Ectodermal cell (in vitro differentiated cells): ENCODE data around the gene ORM1.

Source experiments
- H3K27ac ChIP-seq: 2 replicates; pipeline ENCODE4 v1.7.0; 2013; ENCODE audit warnings: mild to moderate bottlenecking, low read depth, low read length; ENCODE audit not compliant: insufficient read depth, poor library complexity, severe bottlenecking
- H3K27me3 ChIP-seq: 2 replicates; pipeline ENCODE4 v1.7.0; 2013; ENCODE audit warnings: mild to moderate bottlenecking, low read length; ENCODE audit not compliant: insufficient read depth, control insufficient read depth, poor library complexity, severe bottlenecking
- H3K36me3 ChIP-seq: one replicate; pipeline ENCODE4 v1.7.0; 2013; ENCODE audit warnings: low read length; ENCODE audit not compliant: control insufficient read depth, insufficient read depth
- H3K4me1 ChIP-seq: one replicate; pipeline ENCODE4 v1.7.0; 2013; ENCODE audit warnings: low read length; ENCODE audit not compliant: control insufficient read depth, insufficient read depth
- H3K4me3 ChIP-seq: 2 replicates; pipeline ENCODE4 v1.7.0; 2013; ENCODE audit warnings: low read depth, low read length, control low read depth; ENCODE audit not compliant: insufficient read depth
- H3K9me3 ChIP-seq: 2 replicates; pipeline ENCODE4 v1.7.0; 2013; ENCODE audit warnings: mild to moderate bottlenecking, low read length, moderate library complexity; ENCODE audit not compliant: control insufficient read depth
- WGBS, 2 experiments: methylation state at CpG; one replicate each; pipeline ENCODE4 v1.1.7; 2013; ENCODE audit warnings: missing lambda C conversion rate in 2 of 2; 5-methylcytosine and 5-hydroxymethylcytosine counted together

The ORM1 gene

GRCh38 chr9:114365194-114365593, 42.3 kb downstream of the ORM1 start:
- Histone ChIP-seq H3K9me3 (no peaks in the 10 kb centered on the region), H3K36me3 (peaks cover 3% of the 10 kb centered on the region), H3K4me3 (no peak overlapping the region), H3K27me3 (no peaks in the 10 kb centered on the region), H3K4me1 (peaks cover 7% of the 10 kb centered on the region), H3K27ac (no peak overlapping the region)
- WGBS, 2 experiments: 86 to 94% methylated on average over 1 of the region's 2 CpGs

- peaks cover 3% of the 10 kb centered on the region for H3K36me3 ChIP-seq
These were observed 43.6 kb downstream of the ORM1 start for GRCh38 chr9:114366334-114367128.

DNA sequence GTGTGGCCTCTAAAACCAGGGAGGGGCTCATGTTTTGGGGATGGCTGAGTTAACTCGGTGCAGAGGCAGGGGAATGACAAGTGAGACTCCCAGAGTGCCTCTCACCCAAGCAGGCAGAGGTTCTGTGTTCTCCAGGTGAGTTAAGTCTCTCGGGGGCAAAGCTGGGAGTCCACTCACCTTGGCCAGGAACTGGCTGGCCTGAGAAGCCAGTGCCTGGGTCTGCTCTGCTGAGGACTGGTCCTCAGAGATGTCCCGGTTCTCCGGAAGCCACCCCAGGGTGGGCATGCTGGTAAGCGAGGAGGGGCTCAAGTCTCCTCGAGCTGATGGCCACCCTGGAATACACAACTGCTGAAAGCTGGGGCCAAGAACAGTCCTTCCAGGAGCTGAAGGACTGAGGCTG, 44.5 kb downstream of the ORM1 start:
- whole genome bisulfite sequencing, 2 experiments: 94 to 97% methylated on average over 6 of the region's 6 CpGs
- no peaks in the 10 kb centered on the region for H3K27me3 ChIP-seq
- H3K27ac ChIP-seq: no peak overlapping the region
- H3K36me3 ChIP-seq: peaks cover 3% of the 10 kb centered on the region
- H3K4me3 ChIP-seq: no peak overlapping the region
- peaks cover 18% of the 10 kb centered on the region for H3K4me1 ChIP-seq
- no peaks in the 10 kb centered on the region for H3K9me3 ChIP-seq

More at GRCh38 chr9:114366334-114367128, 43.6 kb downstream of the ORM1 start:
- Histone ChIP-seq H3K4me3 (no peak overlapping the region), H3K27ac (no peak overlapping the region), H3K4me1 (peaks cover 18% of the 10 kb centered on the region), H3K9me3 (no peaks in the 10 kb centered on the region), H3K27me3 (no peaks in the 10 kb centered on the region)
- 92% methylated on average over 10 of the region's 10 CpGs for WGBS, 2 experiments

DNA sequence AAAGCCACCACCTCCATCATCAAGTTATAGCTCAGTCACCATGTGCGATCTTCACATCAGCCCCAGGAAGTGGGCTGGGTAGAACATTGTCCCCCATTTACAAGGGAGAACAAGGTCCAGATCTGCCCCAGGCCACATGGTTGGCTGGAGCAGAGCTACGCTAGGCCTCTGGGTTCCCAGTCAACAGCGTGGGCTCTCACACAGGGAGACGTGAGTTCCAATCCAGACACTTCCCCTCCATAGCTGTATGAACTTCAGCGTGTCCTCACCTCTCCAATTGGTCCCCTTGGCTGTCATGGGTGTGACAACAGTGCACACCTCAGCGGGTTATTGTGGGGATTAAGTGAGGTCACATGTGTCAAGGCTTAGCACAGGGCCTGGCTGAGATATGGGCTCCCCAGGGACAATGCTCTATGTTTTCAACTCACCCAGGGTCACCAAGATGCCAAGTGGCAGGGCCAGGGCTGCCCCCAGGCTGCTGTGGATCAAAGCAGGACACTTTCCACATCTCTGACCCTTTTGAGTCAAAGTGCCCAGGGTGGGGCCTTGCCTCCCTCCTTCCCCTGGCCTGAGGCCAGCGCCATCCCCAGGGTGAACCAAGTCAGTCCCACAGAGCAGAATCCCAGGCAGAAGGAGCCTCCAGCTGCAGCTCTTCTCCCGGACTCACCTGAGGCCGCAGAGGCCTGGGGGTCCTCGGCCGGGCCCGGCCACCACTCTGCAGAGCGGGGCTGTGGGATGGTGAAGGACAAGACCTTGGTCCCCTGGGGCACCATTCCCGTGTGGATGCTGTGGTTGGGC, 45.1 kb downstream of the ORM1 start:
- peaks cover 18% of the 10 kb centered on the region for H3K4me1 ChIP-seq
- WGBS, 2 experiments: 95% methylated on average over 14 of the region's 14 CpGs
- peaks cover 3% of the 10 kb centered on the region for H3K36me3 ChIP-seq
- no peaks in the 10 kb centered on the region for H3K27me3 ChIP-seq
- no peak overlapping the region for H3K4me3 ChIP-seq
- H3K9me3 ChIP-seq: no peaks in the 10 kb centered on the region
- H3K27ac ChIP-seq: no peak overlapping the region

GRCh38 chr9:114369216-114370130, 46.6 kb downstream of the ORM1 start:
- Histone ChIP-seq H3K27ac (peak overlapping the region; percentile 55), H3K36me3 (peaks cover 3% of the 10 kb centered on the region), H3K27me3 (no peaks in the 10 kb centered on the region), H3K4me1 (peaks cover 18% of the 10 kb centered on the region), H3K9me3 (no peaks in the 10 kb centered on the region), H3K4me3 (no peak overlapping the region)
- 94 to 95% methylated on average over 9 of the region's 9 CpGs for WGBS, 2 experiments

DNA sequence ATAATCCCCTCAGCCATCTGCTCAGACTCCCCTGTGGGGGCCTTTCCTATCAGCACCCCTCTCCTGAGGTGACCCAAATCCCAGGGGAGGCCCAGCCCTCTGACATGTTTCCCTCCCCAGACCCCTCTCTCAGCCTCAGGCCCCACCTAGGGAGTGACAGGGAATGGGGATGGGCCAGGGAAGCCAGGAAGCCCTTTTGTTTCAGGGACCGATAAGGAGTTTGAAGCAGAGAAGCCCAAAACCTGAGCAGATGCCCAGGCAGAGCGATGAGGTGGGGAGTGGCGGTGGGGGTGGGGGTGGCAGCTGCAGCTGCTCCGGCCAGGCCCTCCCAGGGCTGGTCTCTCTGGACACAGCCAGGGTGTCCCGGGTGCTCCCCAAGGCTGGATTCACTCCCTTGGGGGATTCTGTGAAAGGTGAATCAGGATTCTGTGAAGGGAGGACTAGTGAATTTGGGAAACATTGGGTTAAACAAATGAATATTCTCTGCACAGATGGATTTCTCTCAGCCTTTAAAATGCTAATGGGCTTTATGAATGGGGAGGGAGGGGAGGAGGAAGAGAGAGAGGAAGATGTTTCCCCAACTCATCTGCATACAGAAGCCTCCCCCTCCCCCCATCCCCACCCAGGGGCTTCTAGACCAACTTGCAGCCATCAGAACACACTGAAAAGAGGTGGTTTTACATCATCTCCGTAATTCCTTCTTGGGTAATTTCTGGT, 47.5 kb downstream of the ORM1 start:
- H3K27ac ChIP-seq: peak overlapping the region; percentile 55

DNA sequence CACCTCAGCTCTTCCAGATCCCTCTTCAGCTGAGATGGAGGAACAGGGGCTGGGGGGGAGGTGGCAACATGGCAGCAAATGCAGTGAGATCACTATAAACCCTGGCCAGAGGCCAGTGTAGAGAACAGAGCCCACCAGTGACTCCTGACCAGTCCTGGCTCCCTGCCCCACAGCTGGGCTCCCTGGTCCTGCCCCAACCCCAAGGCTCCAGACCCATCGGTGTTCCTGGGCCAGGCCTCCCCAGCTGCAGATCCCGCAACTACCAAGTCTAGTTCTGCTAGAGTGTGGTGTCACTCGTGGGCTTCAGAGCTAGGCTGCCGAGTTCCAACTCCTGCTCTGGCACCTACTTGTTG, 48.0 kb downstream of the ORM1 start:
- 71 to 79% methylated on average over 4 of the region's 4 CpGs for WGBS, 2 experiments
- no peaks in the 10 kb centered on the region for H3K9me3 ChIP-seq
- no peaks in the 10 kb centered on the region for H3K27me3 ChIP-seq
- H3K4me1 ChIP-seq: peaks cover 25% of the 10 kb centered on the region
- H3K4me3 ChIP-seq: no peak overlapping the region
- no peak overlapping the region for H3K27ac ChIP-seq
- H3K36me3 ChIP-seq: peaks cover 3% of the 10 kb centered on the region

More for the DNA sequence above, 47.5 kb downstream of the ORM1 start:
- Histone ChIP-seq H3K4me3 (peak overlapping the region; percentile 10), H3K9me3 (no peaks in the 10 kb centered on the region), H3K27me3 (no peaks in the 10 kb centered on the region), H3K4me1 (peaks cover 24% of the 10 kb centered on the region), H3K36me3 (peaks cover 3% of the 10 kb centered on the region)
- 10 to 14% methylated on average over 6 of the region's 6 CpGs for WGBS, 2 experiments

- WGBS, 2 experiments: 85 to 91% methylated on average over 7 of the region's 7 CpGs
- no peak overlapping the region for H3K4me3 ChIP-seq
- peaks cover 3% of the 10 kb centered on the region for H3K36me3 ChIP-seq
- H3K27ac ChIP-seq: no peak overlapping the region
- H3K4me1 ChIP-seq: peaks cover 25% of the 10 kb centered on the region
- H3K9me3 ChIP-seq: no peaks in the 10 kb centered on the region
- no peaks in the 10 kb centered on the region for H3K27me3 ChIP-seq
These were observed 48.5 kb downstream of the ORM1 start for GRCh38 chr9:114371343-114371944.
